ENCODE measurements around the gene MEGF9. TPM values are rescaled to one million over a fixed set of nuclear protein-coding genes. Genes with fewer than 3 reads are reported as not detected.

Gene MEGF9
- total RNA-seq, 1 experiment from 2014 or later: 11.9 TPM

- DNase-seq (ENCODE audit: extremely low read depth, low read depth): no peak
Observed at GRCh38 chr9:120587328-120587727, 126.9 kb downstream of the MEGF9 start.

GRCh38 chr9:120583958-120584369 lies 130.3 kb downstream of the MEGF9 start:
- DNase-seq (ENCODE audit: extremely low read depth, low read depth): peak; percentile 11

GRCh38 chr9:120580051-120580896 lies 134.0 kb downstream of the MEGF9 start, which contains the start of gene CDK5RAP2:
Gene CDK5RAP2 (minus strand): TSS chr9:120580167. CDS start chr9:120579978, 189 bp downstream.
- peak; percentile 97 for DNase-seq (ENCODE audit: extremely low read depth, low read depth)

- DNase-seq (ENCODE audit: extremely low read depth, low read depth): no peak
Observed at GRCh38 chr9:120579139-120580050, 134.9 kb downstream of the MEGF9 start.

GRCh38 chr9:120574473-120574872 lies 139.8 kb downstream of the MEGF9 start:
- DNase-seq (ENCODE audit: extremely low read depth, low read depth): no peak

GRCh38 chr9:120572472-120572871 lies 141.8 kb downstream of the MEGF9 start:
- DNase-seq (ENCODE audit: extremely low read depth, low read depth): no peak

GRCh38 chr9:120571443-120572257 lies 142.6 kb downstream of the MEGF9 start:
- no peak for DNase-seq (ENCODE audit: extremely low read depth, low read depth)

GRCh38 chr9:120570296-120570695 lies 144.0 kb downstream of the MEGF9 start:
- DNase-seq (ENCODE audit: extremely low read depth, low read depth): no peak

- no peak for DNase-seq (ENCODE audit: extremely low read depth, low read depth)
Observed at GRCh38 chr9:120569556-120569955, 144.7 kb downstream of the MEGF9 start.

GRCh38 chr9:120568816-120569215 lies 145.5 kb downstream of the MEGF9 start:
- DNase-seq (ENCODE audit: extremely low read depth, low read depth): no peak

- DNase-seq (ENCODE audit: extremely low read depth, low read depth): no peak
Observed at GRCh38 chr9:120567874-120568273, 146.4 kb downstream of the MEGF9 start.

- no peak for DNase-seq (ENCODE audit: extremely low read depth, low read depth)
Observed at GRCh38 chr9:120567081-120567480, 147.2 kb downstream of the MEGF9 start.

GRCh38 chr9:120564589-120564988 lies 149.7 kb downstream of the MEGF9 start:
- DNase-seq (ENCODE audit: extremely low read depth, low read depth): no peak

- peak; percentile 21 for DNase-seq (ENCODE audit: extremely low read depth, low read depth)
Observed at GRCh38 chr9:120562861-120563443, 151.3 kb downstream of the MEGF9 start.

- no peak for DNase-seq (ENCODE audit: extremely low read depth, low read depth)
Observed at GRCh38 chr9:120561709-120562108, 152.6 kb downstream of the MEGF9 start.

GRCh38 chr9:120559546-120559945 lies 154.7 kb downstream of the MEGF9 start:
- no peak for DNase-seq (ENCODE audit: extremely low read depth, low read depth)

GRCh38 chr9:120558454-120558853 lies 155.8 kb downstream of the MEGF9 start:
- no peak for DNase-seq (ENCODE audit: extremely low read depth, low read depth)

- no peak for DNase-seq (ENCODE audit: extremely low read depth, low read depth)
Observed at GRCh38 chr9:120557205-120557604, 157.1 kb downstream of the MEGF9 start.

- DNase-seq (ENCODE audit: extremely low read depth, low read depth): no peak
Observed at GRCh38 chr9:120556775-120557174, 157.5 kb downstream of the MEGF9 start.

GRCh38 chr9:120555839-120556238 lies 158.4 kb downstream of the MEGF9 start:
- no peak for DNase-seq (ENCODE audit: extremely low read depth, low read depth)

All from NCI-H460 (cell line).